Tibial artery (tissue), 4 donors: Measurements from ENCODE around the gene AKAP17A.
"Not testable (repeated sequence)": the region's sequence is repeated elsewhere in the genome, so short reads cannot be mapped to it uniquely, and the experiment has no call there.

Experiments
- DNase-seq, 2 donors: peaks; one replicate each; pipeline ENCODE4 v3.0.0-alpha.2; 2019
- H3K27ac ChIP-seq, 2 donors: fragments of 200-600 bp; sonication (generic) in 1 of 2; 1 replicate in 1 of 2; 2 replicates in 1 of 2; pipeline ENCODE4 v1.5.1; 2018 to 2019; ENCODE audit warnings: mild to moderate bottlenecking in 1 of 2
- H3K27me3 ChIP-seq, 2 donors: fragments of 200-600 bp; sonication (generic) in 1 of 2; one replicate each; pipeline versions ENCODE4 v1.5.1 to v1.6.0; 2016 to 2019
- H3K36me3 ChIP-seq, 3 donors: fragments of 200-600 bp; sonication (generic) in 2 of 3; one replicate each; pipeline ENCODE4 v1.5.1; 2016 to 2019; ENCODE audit warnings: mild to moderate bottlenecking in 2 of 3
- H3K4me1 ChIP-seq, 4 donors: fragments of 200-600 bp; sonication (generic) in 2 of 4; 1 replicate in 3 of 4; 2 replicates in 1 of 4; pipeline ENCODE4 v1.5.1; 2016 to 2019
- H3K4me3 ChIP-seq, 2 donors: fragments of 200-600 bp; sonication (generic) in 1 of 2; 1 replicate in 1 of 2; 2 replicates in 1 of 2; pipeline ENCODE4 v1.5.1; 2018 to 2019; ENCODE audit warnings: mild to moderate bottlenecking in 2 of 2
- H3K9me3 ChIP-seq, 3 donors: fragments of 200-600 bp; sonication (generic) in 1 of 3; one replicate each; pipeline ENCODE4 v1.5.1; 2016 to 2019
- CTCF ChIP-seq, 2 experiments: fragments of 200-600 bp in 1 of 2; fragments of 450-650 bp in 1 of 2; IDR thresholded peaks; one replicate each; pipeline ENCODE4 v1.5.1; 2017 to 2019; ENCODE audit warnings: antibody characterized with exemption in 2 of 2, mild to moderate bottlenecking in 1 of 2, moderate library complexity in 1 of 2
- intact Hi-C: fragments of 100-400 bp; cut with DNase I; formaldehyde crosslinking; loops from one replicate; pipeline ENCODE4 v1.15.0; 2023; ENCODE audit warnings: low total_unique reads

The AKAP17A gene

GRCh38 chrX:1564750-1565683, 26.4 kb upstream of the AKAP17A start:
- no peak overlapping the region for H3K27ac ChIP-seq
- H3K9me3 ChIP-seq = no peaks in the 10 kb centered on the region
- TF ChIP-seq CTCF (IDR thresholded peaks at IDR 0.05) = no peak
- no peaks in the 10 kb centered on the region for H3K4me1 ChIP-seq
- H3K36me3 ChIP-seq = no peaks in the 10 kb centered on the region
- no peaks in the 10 kb centered on the region for H3K27me3 ChIP-seq
- H3K4me3 ChIP-seq = no peak overlapping the region
- no peak for DNase-seq
- intact Hi-C loops = no loop called here

- H3K36me3 ChIP-seq, H3K4me3 ChIP-seq, DNase-seq, intact Hi-C loops, H3K27me3 ChIP-seq, H3K9me3 ChIP-seq, H3K4me1 ChIP-seq, H3K27ac ChIP-seq: not testable (repeated sequence)
Observed at GRCh38 chrX:1574181-1574580, 17.2 kb upstream of the AKAP17A start.

DNA sequence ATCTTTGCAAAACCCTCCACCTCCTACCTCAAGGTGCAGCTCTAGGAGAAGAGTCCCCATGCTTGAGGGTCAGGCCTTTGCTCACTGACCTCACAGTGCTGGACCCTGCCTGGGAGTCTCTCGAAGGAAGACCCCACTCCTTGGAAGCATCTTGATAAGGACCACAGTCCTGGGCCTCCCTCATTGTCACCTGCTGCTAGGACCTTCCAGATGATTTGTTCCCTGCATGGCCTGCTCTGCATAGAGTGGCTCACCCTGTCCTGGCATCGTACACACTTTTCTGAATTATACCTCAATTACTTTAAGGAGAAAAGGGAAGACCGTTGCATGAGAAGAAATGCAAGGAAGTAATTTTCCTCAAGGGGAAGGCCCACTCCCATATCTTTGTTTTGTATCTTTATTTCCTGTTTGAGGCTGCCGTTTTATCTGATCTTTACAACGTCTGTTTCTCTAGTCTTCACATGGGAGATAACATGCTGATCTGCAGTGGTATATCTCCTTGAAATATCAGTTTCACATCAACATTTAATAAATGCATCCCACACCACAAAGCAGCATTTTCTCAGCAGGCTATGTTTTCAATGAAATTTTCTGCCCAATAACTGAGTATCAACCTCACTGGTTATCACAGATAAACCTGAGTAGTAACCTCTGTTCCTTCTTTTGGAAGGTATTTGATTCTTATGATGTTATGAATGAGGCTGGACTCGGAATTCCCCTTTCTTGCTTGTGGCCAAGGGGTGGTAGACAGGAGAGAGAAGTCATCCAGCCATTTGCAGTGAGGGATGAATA, 15.0 kb upstream of the AKAP17A start:
- Histone ChIP-seq H3K4me1 (no peaks in the 10 kb centered on the region), H3K9me3 (no peaks in the 10 kb centered on the region), H3K4me3 (no peak overlapping the region), H3K27me3 (no peaks in the 10 kb centered on the region), H3K27ac (no peak overlapping the region), H3K36me3 (no peaks in the 10 kb centered on the region)
- no peak for DNase-seq
- intact Hi-C loops = no loop called here
- no peak for TF ChIP-seq CTCF (IDR thresholded peaks at IDR 0.05)

DNA sequence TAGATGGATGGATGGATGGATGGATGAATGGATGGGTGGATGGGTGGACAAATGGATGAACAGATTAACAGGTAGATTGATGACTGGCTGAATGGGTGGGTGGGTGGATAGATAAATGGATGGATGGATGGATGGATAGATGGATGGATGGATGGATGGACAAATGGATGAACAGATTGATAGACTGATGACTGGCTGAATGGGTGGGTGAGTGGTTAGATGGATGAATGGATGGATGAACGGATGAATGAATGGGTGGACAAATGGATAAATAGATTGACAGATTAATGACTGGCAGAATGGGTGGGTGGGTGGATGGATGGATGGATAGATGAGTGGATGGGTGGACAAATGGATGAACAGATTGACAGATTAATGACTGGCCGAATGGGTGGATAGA, 13.6 kb upstream of the AKAP17A start:
- Histone ChIP-seq H3K4me1 (no peaks in the 10 kb centered on the region), H3K27me3 (no peaks in the 10 kb centered on the region), H3K4me3 (no peak overlapping the region), H3K36me3 (no peaks in the 10 kb centered on the region), H3K27ac (no peak overlapping the region), H3K9me3 (no peaks in the 10 kb centered on the region)
- intact Hi-C loops = no loop called here
- no peak for TF ChIP-seq CTCF (IDR thresholded peaks at IDR 0.05)
- no peak for DNase-seq

DNA sequence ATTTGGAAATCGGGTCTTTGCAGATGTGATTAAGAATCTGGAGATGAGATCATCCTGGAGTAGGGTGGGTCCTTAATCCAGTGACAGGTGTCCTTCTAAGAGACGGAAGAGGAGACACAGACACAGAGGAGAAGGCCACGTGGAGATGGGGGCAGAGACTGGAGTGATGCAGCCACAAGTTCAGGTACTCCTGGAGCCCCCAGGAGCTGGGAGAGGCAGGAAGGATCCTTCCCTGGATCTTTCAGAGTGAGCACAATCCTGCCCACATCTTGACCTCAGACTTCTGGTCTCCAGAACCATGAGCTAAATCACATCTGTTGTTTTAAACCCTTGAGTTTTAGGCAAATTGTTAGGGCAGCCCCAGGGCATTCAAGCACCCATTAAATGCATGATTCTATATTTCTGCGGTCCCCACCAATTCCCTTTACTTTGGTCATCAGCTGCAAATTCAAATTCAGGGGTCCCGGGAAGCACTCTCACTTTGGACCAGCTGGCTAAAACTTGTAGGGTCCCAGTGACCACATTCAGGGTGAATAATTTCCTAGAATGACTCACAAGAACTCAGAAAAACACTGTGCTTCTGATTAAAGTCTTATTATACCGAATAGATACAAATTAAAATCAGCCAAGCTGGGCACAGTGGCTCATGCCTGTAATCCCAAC, 12.8 kb upstream of the AKAP17A start:
- H3K9me3 ChIP-seq = no peaks in the 10 kb centered on the region
- H3K27me3 ChIP-seq = no peaks in the 10 kb centered on the region
- no peak overlapping the region for H3K4me3 ChIP-seq
- intact Hi-C loops = no loop called here
- no peak for TF ChIP-seq CTCF (IDR thresholded peaks at IDR 0.05)
- H3K36me3 ChIP-seq = no peaks in the 10 kb centered on the region
- no peak for DNase-seq
- H3K4me1 ChIP-seq = no peaks in the 10 kb centered on the region
- H3K27ac ChIP-seq = no peak overlapping the region
